ENCODE results near the gene CNIH3.

The CNIH3 gene

DNA sequence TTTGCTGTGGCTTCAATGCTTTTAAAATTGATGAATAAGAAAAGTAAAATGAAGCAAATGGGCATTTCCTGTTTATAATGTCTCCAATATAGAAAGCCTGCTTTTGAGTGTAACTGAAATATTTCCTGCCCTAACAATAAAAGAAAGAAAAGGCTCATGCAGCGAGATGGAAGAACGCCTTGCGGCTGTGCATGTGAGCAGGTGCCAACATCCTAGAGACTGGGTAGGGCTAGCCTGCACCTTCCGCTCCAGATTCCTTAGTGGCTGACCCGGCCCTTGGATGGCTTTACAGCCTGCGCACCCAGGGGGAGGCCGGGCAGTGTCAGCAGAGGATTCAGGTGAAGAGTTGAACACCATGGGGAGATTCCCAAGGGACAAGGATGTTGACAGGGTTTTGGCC is 21.8 kb downstream of the CNIH3 start:
- DNase-seq: no peak
- intact Hi-C loops (cut with DNase I): no loop called here

DNA sequence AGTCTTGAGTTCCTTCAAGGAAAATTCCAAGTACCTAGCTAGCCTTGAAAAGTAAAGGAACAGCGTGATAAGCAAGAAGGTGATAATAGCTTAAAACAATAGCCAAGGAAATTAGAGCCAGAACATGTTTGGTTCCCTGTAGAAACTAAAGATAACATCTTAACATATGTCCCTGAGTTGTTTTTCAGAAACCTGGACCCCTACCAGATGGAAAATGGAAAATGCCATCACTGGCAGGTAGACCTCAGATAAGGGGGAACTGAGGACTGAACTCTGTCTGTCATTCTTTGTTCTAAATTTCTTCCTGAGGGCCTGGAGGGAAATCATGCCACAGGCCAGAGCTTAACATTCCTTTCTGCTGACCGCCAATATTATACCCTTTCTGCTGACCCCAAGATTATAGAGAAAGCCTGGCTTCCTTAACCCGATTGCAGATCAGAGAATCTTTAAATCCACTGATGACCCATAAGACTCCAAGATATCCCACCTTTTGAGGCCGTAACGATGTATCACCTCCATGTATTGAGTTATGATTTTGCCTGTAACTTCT is 23.4 kb downstream of the CNIH3 start:
- intact Hi-C loops (cut with DNase I): no loop called here
- DNase-seq: no peak

DNA sequence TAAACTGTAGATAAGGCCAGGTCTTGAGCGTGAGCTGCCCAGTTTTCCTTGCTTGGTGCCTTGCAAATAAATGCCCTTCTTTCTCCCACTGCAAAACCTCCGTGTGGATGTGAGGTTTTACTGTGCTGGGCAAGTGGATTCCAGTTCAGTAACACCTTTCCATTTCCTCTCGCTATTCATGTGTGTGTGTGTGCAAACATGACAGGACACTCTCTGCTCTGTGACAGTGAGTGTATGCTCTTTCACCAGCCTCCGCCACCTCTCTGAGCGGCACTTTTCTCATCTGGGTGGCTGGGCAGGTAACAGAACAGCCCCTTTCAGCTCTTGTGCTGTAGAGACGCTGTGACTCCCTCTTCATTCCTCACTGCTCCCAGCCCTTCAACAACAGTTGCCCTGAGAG is 23.9 kb downstream of the CNIH3 start:
- DNase-seq: no peak
- intact Hi-C loops (cut with DNase I): loop anchor here (10.0 kb wide), 1 partner anchor 215 kb away; no protein-coding TSS in a partner anchor

DNA sequence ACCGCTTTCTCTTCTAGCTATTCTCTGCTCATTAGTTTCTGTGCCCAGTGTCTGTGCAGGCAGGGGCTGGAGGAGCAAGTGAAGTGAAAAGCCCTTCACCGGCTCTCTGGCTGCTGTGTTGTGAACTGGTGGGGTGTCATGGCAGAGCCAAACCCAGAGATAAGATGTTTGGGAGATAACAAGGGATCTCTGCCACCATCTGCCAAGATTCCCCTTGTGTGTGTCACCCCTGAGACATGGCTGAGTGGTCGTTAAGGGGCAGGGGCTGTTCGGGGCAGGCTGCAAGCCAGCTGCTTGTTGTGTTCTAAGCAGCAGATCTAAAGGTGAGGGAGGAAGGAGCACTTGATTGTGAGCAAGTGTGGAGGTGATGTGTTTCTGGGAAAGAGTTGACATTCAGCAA is 24.5 kb downstream of the CNIH3 start:
- DNase-seq: no peak
- intact Hi-C loops (cut with DNase I): loop anchor here (10.0 kb wide), 1 partner anchor 214 kb away; no protein-coding TSS in a partner anchor

DNA sequence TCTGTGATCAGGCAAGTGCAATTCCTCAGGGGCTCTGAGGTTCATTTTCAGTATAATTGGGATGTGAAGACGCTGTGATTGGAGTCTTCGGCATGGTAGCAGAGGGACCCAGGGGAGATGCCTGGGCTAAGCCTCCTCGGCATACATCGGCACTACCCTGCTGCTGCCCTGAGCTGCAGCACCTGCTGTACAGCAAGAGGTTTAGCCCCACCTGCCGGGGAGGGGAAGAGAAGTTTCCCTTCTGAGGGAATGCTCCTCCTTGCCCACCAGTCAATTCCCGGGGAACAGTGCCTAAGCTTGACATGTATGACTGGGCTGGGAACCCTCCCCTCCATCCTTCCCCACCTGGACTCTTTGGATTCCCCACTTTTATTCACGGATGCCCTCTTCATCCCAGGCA is 24.9 kb downstream of the CNIH3 start:
- peak in 4 of 42 donors; percentile 9 to 40 (median 11) for DNase-seq
- intact Hi-C loops (cut with DNase I): loop anchor here (10.0 kb wide), 1 partner anchor 214 kb away; no protein-coding TSS in a partner anchor

DNA sequence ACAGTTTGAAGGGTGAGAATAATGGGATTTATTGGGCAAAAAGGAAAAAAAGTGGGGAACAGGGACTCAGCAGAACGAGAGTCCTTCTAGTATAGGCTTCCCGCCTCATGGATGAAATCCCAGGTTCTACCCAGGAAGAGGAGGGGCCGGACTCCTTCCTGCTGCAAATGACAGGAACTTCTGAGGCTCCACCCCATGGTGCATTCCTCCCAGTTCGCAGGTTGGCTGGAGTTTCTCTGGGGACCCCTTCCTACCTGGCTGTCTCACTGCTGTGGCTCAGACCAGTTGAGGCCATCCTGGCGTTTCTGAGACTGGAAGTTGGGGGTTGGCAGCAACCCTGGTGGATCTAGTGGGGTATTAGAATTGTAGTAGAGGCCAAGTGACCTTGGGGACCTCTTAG is 27.5 kb downstream of the CNIH3 start:
- DNase-seq: no peak
- intact Hi-C loops (cut with DNase I): loop anchor here (10.0 kb wide), 1 partner anchor 211 kb away; no protein-coding TSS in a partner anchor

DNA sequence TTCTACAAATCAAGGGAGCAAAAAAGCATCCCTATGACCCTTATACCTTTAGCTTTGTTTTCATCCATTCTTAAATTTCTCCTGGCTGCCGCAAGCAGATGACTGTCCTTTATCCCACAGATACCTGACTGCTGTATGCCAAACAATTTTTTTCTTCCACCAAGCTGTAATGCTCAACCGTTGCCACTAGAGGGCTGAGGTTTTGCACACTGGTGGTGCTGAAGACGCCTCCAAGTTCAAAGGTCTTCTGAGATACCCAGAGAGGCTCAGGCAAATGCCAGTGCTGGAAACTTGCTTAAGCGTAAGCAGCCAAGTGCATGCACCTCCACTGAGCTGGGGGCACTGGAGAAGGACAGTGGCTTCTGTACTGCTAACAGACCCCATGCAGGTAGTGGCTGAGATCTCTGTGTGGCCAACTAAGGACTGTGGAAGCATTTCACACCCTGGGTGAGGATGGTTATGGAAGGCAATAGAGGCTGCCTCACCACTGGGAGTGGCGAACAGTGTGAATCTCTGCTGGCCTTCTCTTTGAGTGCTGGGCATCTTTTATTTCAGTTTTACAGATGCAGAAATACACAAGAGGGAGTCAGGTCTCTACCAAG is 28.5 kb downstream of the CNIH3 start:
- intact Hi-C loops (cut with DNase I): loop anchor here (10.0 kb wide), 1 partner anchor 210 kb away; no protein-coding TSS in a partner anchor
- DNase-seq: peak in 38 of 42 donors; percentile 9 to 81 (median 54)

DNA sequence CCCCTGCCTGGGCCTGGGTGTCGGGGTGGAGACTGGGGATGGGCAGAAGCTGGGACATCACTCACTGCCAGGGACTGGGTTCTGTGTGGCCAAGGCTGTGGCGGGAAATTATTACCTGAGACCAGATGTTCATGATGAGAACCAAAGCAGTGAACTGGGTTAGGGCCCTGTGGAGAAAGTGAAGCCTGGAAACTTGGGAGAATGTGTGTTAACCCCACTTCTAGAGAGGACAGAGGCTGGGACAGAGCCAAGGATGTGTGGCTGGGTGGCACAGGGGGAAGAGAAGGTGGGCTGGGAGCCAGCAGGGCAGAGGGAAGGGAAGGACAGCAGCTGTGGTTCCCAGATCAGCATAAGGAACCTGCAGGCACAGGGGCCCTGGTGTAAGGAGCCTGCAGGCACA is 31.3 kb downstream of the CNIH3 start:
- no peak for DNase-seq
- intact Hi-C loops (cut with DNase I): loop anchor here (10.0 kb wide), 1 partner anchor 207 kb away; no protein-coding TSS in a partner anchor

DNA sequence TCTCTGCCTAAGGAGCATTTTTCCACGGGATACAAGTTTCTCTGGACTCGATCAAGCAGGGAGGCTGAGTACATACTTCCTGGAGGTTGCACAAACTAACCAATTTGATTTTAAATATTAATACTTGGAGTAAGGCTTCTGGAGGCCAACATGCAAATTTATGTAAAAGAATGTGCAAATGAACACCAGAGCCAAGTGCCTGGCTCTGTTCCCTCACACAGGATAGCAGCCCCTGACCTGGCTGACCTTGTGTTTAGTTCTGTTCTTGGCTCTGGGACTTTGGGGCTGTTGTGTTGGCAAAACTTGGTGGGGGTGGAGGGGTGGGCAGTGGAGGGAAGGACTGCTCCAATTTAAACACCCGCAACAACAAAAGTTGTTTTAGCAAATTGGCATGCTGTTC is 34.2 kb downstream of the CNIH3 start:
- intact Hi-C loops (cut with DNase I): no loop called here
- DNase-seq: no peak

DNA sequence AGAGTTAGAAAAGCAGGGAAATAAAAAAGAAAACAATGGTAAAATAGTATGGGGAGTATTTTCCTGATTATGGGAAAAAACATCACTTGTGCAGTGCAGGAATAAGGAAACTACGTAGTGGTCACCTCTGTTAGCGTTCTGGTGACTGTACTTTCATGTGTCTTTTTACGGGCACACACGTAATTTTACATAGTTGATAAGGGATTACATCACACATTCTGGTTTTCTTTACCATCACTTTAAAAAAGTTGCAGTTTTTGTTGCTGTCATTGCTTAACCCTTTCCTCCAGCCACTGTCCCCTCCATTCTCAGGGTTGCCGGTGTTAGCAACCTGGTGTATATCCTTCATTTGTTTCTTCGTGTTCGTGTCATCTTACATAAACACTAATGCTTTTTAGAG is 35.1 kb downstream of the CNIH3 start:
- intact Hi-C loops (cut with DNase I): no loop called here
- no peak for DNase-seq

DNA sequence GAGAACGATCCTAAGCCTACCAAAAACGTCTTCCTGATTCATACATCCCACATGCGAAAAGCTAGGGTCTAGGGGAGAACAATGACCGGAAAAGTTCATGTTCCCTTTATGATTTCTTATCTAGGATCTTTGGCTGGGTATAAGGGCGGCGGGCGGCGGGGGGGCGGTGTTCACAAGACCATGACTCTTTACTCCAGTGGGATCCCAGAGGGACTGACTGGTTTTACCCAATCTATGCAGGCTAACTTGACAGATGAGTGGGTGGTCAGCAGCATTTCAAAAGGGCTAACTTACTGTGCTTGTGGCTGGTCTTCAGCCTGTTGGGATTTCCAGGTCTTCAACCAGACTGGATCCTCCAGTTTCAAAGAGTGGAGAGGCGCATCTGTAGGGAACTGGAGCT is 40.3 kb downstream of the CNIH3 start:
- intact Hi-C loops (cut with DNase I): no loop called here
- DNase-seq: no peak

DNA sequence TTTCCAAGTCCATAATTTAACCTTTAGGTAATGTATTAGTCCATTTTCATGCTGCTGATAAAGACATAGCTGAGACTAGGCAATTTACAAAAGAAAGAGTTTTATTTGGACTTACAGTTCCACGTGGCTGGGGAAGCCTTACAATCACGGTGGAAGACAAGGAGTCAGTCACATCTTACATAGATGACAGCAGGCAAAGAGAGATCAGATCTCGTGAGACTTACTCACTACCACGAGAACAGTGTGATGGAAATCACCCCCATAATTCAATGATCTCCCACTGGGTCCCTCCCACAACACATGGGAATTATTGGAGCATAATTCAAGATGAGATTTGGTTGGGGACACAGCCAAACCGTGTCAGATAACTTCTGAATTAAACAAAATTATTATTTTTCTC is 44.0 kb downstream of the CNIH3 start:
- intact Hi-C loops (cut with DNase I): no loop called here

DNA sequence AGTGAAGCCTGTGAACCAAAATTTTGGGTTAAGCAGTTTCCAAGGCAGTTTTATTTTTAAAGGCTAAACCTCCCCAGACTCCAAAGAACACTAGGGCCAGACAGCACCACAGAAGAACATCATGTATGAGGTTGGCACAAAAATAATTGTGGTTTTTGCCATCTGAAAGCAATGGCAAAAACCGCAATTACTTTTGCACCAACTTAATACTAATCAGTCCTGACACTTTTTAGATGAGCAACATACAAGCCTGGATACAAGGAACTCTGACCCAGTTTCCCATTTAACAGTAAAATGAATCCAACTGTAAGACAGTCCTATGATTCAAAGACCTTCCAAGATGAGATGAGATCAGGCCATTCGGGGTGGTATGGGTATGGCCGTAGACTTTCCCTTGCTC is 46.8 kb downstream of the CNIH3 start:
- intact Hi-C loops (cut with DNase I): no loop called here
- no peak for DNase-seq

More for the DNA sequence above, 44.0 kb downstream of the CNIH3 start:
- DNase-seq: no peak

DNA sequence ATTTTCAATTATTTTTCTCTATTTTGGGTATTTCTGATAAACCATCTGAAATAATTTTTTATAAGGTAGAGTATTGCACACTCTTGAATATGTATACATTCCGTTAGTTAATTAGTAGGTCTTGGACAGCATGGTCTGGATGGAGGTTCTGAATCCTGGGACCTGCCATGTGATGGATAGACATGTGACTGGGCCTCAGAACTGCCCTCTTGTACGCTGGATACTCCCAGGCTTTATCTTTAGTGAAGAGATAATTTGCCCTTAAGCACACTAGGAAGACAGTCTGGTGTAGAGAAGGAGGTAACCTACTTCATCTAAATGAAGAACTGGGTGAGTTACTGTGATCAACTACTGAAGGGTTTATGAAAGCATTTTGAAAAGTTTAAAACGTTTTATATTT is 48.9 kb downstream of the CNIH3 start:
- no peak for DNase-seq
- intact Hi-C loops (cut with DNase I): no loop called here

DNA sequence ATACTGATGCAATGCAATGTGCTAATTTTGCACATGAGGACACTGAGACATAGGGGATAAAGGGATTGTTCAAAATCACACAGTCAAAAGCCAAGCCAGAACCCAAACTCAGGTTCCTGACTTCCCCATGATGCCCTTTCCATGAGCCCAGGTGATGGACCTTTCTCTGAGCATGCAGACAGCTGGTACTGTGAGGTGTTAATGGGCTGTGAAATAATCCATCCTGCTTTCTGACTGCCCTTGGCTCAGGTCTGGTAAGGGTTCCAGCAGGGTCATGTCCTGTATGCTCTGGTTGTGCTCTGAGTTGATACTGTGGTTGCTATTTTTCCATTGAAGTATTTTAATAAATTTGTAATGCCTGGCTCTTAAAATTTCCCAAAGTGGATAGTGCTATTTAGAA is 50.0 kb downstream of the CNIH3 start:
- no peak for DNase-seq
- intact Hi-C loops (cut with DNase I): no loop called here

DNA sequence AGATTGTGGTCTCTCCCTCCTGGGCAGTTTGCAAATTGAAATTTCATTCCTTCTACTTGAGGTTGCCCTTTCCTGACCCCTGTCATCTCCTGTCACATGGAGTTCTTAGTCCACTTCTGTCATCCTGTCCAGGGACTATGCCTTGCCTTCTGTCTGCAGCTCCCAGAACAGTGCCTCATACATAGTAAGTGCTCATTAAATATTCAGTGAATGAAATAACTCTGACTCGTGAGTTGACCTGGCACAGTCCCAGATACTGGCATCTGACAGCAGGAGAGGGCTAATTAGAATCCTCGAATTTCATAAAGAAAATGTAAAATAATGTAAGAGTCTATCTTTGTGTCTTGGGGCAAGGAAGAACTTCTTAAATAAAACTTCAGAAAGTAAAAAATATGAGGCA is 50.8 kb downstream of the CNIH3 start:
- no peak for DNase-seq
- intact Hi-C loops (cut with DNase I): no loop called here

DNA sequence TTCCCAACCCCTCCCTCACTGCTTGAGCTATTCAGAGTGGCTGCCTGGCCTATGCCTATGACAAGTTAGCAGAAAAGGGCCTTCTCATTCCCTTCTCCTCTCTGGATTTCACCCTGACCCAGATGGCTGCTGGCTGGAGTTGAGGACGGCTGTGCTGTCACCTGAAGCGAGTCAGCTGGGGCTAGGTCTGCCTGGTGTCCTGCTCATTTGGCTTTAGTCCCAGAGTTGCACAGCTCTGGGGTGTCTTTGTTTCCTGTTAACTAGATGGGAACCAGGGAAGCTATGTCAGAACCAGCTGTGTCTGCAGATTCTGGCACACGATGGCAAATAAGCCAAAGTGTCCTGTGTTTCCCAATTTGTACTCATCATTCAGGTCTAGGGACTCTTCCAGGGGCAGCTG is 52.9 kb downstream of the CNIH3 start:
- DNase-seq: peak in 1 of 42 donors; percentile 4
- intact Hi-C loops (cut with DNase I): no loop called here

DNA sequence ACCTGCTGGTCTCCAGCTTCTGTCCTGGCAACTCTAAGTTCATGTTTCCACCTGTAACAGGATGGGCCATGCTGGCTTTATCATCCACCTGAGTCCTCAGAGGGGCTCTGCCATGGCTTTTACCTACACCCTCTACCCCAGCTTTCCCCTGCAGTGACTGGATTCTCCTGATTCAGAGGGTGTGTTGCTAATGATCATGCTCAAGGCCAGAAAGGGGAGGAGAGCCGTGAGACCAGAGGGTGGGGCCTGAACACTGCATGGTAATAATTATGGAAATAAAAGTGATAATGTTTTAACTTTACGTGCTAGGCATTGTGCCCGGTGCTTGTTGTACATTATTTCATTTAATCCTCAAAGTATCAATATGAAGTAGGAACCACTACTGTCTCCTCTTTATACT is 53.3 kb downstream of the CNIH3 start:
- intact Hi-C loops (cut with DNase I): no loop called here
- no peak for DNase-seq

DNA sequence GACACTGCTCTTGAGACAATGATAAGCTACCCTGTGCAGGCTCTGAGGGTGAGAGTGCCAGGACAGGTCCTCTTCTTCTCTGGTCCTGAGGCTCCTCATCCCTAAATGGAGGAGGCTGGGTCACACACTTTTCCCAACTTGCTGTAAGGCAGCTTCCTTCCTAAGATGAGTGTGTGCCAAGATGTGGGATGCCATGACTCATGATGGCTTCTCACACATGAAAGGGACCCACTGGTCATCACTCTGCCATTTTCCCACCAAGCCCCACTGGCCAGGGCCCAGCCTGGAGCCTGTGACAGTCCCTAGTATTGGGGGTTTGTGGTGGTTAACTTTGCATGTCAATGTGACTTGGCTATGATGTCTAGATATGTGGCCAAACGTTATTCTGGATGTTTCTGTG is 54.4 kb downstream of the CNIH3 start:
- DNase-seq: no peak
- intact Hi-C loops (cut with DNase I): no loop called here

DNA sequence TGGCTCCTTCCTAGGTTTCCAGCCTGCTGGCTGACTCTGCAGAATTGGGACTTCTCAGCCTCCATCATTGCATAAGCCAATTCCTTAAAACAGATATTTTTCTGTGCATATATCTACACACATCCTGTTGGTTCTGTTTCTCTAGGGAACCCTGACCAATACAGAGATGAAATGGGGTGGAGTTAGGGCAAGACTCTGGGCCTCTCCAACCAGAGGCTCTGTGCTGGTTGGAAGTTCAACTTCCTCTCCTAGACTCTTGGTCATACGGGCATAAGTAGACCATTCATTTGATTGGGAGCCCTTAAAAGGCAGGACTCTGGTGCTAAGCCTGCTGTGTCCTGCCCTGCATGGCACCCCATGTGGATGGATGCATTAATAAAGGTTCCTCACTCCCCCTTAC is 55.0 kb downstream of the CNIH3 start:
- intact Hi-C loops (cut with DNase I): no loop called here
- no peak for DNase-seq

DNA sequence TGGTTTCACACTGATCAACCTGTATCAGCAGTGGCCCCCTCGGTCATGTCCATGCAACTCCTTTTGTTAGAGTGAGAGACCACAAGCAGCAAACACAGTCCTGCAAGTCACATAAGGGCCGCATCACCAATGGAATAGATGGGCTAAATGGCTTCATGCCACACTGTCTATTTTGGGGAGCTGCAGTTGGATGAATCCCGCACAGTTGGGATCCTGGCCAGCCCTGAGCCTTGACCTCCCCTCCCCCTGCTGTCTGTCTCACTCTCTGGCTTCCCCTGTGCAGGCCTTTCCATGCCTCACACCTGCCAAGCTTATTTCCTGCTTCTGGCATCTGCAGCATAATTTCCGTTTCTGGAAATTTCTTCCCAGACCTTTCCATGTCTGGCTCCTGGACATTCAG is 57.0 kb downstream of the CNIH3 start:
- intact Hi-C loops (cut with DNase I): no loop called here
- no peak for DNase-seq
